CD4-positive, alpha-beta T cell treated with Interferon gamma for 1 hour (primary cell): Measurements from ENCODE around the gene TNIP1.

Experiments
- DNase-seq: peaks from one replicate; pipeline ENCODE4 v3.0.0-alpha.2; 2020

The TNIP1 gene

GRCh38 chr5:151080613-151081430 lies at the start of gene TNIP1:
Gene TNIP1 (minus strand): TSS chr5:151081034. CDS start chr5:151065095, 15,939 bp downstream.
- DNase-seq, result peak; percentile 92

- no peak for DNase-seq
Observed at GRCh38 chr5:151130235-151130921, 49.5 kb upstream of the TNIP1 start.

GRCh38 chr5:151128817-151129216 lies 48.0 kb upstream of the TNIP1 start:
- no peak for DNase-seq

GRCh38 chr5:151127926-151128325 lies 47.1 kb upstream of the TNIP1 start:
- DNase-seq, result no peak

- DNase-seq, result peak; percentile 69
Observed at GRCh38 chr5:151126199-151126645, 45.4 kb upstream of the TNIP1 start.

GRCh38 chr5:151125421-151125820 lies 44.6 kb upstream of the TNIP1 start:
- peak; percentile 33 for DNase-seq

- DNase-seq, result peak; percentile 85
Observed at GRCh38 chr5:151123897-151124751, 43.3 kb upstream of the TNIP1 start.

- no peak for DNase-seq
Observed at GRCh38 chr5:151122828-151123227, 42.0 kb upstream of the TNIP1 start.

GRCh38 chr5:151121665-151122064 lies 40.8 kb upstream of the TNIP1 start:
- no peak for DNase-seq

GRCh38 chr5:151121095-151121494 lies 40.3 kb upstream of the TNIP1 start:
- no peak for DNase-seq

- no peak for DNase-seq
Observed at GRCh38 chr5:151118913-151119575, 38.2 kb upstream of the TNIP1 start.

- peak; percentile 62 for DNase-seq
Observed at GRCh38 chr5:151115272-151115905, 34.6 kb upstream of the TNIP1 start.

GRCh38 chr5:151113651-151114050 lies 32.8 kb upstream of the TNIP1 start:
- no peak for DNase-seq

GRCh38 chr5:151110992-151111391 lies 30.2 kb upstream of the TNIP1 start:
- no peak for DNase-seq

- DNase-seq, result no peak
Observed at GRCh38 chr5:151110122-151110681, 29.4 kb upstream of the TNIP1 start.

GRCh38 chr5:151108566-151108965 lies 27.7 kb upstream of the TNIP1 start:
- no peak for DNase-seq

GRCh38 chr5:151107738-151108520 lies 27.1 kb upstream of the TNIP1 start:
- DNase-seq, result no peak

GRCh38 chr5:151107084-151107483 lies 26.2 kb upstream of the TNIP1 start:
- DNase-seq, result no peak

- no peak for DNase-seq
Observed at GRCh38 chr5:151106509-151106908, 25.7 kb upstream of the TNIP1 start.

GRCh38 chr5:151106043-151106442 lies 25.2 kb upstream of the TNIP1 start:
- no peak for DNase-seq

- no peak for DNase-seq
Observed at GRCh38 chr5:151105561-151105960, 24.7 kb upstream of the TNIP1 start.
